Dedifferentiated amniotic fluid mesenchymal stem cell (primary cell): ENCODE results near the gene AGPAT4.

Experiments
- DNase-seq: peaks from one replicate; pipeline ENCODE4 v3.0.0-alpha.2; 2016; ENCODE audit errors: extremely low spot score

The AGPAT4 gene

DNA sequence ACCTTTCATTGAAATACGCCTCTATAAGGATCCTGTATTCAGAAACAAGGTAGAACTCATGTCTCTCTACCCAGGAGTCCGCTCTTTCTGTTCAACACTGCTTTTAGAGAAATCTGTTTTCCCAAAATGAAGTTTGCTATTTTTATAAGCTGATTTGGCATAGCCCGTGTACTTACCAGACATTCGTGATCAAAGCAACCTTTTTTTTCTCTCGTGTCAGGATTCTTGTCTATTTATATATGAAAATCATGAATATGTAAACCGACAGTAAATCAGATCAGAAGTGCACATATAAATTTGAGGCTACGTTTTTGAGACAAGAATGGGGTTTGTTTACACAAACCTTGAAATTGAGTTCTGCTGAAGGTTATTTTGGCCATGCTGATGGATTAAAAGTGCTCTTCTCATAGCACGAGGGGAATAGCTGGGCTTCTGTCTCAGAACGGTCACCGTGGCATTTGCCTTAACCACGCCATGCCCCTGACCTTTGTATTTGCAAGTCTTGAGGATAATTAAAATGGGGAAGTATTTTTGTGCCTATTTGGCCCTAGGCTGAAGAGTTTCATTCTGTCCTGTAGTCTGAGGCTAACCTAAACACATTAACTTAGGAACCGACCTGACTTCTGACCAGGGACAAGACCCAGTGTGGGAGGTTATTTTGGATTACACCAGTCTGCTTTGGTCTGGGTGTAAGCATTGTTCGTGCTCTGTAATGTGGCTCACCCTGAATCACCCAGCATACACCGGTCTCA lies 163.7 kb downstream of the AGPAT4 start:
- DNase-seq, result no peak

DNA sequence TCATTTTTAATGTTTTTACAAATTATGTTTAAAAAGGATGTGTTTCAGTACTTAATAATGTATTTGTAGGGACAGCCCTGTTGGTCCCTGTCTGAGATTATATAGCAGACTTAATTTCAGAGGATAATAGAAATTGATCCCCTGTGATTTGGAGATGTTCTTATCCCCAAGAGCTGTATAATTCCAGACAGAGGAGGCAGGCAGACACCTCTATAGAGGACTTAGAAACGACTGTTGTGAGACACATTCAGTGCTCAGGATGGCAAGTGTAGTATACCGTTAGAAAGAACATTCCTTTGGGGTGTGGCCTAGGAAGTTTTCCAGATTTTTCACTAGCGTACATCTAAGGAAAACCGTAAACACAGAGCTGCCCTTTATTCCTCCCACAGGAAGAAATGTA lies 164.5 kb downstream of the AGPAT4 start:
- no peak for DNase-seq

DNA sequence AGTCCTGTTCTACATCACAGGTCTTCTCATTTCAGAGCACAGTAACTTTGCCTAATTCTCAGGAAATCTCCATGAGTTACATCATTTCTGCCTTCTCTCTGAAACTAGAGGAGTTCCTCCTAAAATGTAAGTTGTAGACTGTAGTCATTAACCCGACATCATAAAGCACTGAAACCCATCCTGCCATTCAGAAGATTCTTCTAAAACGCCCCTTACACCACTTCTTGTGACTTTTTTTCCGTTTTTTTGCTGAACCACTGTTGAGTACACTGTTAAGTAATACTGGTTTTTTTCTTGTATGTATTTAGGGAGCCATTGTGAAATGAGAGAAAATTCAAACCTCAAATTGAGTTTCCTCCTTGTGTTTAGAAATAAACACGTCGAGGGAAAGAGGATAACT lies 164.9 kb downstream of the AGPAT4 start:
- no peak for DNase-seq

DNA sequence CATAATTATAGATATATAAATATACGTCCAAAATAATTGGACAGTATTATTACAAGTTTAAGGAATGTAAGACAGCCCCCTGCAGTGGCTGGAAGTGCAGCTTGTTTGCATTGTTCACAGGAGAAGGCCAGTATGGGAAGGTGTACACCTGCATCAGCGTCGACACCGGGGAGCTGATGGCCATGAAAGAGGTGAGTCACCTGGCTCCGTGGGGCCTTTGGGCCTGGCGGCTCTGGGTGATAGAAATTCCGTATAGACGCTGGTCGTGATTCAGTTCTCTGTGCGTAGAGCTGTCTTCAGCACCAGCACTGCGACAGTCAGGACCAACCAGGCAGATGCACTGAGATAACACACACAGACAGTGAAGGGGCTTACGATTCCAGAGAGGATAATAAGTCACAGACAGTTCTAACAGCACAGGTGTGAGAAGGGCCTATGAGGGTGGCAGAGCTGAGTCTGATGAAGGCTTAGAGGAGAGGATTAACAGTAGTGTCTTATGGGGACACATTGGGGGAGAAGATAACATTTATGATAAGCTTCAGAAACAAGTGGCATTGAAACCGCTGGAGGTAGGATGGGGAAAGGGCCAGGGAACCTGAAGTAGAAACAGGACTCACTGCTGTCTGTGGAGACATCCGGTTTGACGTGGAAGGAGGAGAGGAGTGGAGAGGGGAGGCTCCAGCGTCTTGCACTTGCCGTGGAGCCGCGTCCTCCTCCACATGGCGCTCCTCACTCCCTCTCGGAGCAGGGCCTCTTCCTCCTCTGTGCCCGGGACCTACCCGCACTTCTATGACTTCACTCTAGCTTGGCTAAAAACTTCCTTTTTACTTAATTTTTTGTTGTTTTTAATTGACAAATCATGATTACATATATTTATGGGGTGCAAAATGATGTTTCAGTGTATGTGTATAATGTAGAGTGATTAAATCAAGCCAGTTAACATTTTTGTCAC lies 165.8 kb downstream of the AGPAT4 start:
- no peak for DNase-seq

DNA sequence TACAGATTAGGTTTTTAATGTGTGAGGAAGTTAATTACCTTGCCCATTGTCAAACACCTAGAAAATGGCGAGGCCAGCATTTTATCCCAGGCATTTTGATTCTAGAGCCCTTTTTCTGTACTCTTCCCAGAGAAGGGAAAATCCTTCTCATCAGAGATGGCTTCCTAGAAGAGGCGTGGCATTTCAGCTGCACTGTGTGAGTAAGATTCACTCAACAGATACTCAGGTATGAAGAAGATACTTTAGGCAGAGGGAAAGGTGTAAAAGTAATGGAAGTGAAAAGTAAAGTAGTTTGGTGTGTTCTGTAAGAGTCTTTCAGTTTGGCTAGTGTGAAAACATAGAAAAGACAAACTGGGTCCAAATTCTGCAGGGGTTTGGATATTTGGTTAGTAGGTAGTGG lies 168.5 kb downstream of the AGPAT4 start:
- no peak for DNase-seq

DNA sequence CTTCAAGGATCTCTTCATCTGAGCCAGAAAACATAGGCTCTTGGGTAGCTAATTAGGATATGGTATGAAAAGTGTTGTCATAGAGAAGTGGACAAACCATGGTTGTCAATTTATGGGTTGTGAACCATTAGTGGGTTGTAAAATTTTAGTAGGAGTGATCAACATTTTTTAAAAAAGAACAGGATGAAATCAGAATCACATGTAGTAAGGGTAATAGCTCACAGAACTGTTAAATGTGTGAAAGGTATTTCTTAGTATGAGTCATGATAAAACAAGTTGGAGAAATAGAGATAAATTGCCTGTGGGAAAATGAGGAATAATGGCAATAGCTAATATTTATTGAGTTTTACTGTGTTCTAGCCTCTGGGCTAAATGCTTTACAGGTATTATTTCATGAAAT lies 168.9 kb downstream of the AGPAT4 start:
- DNase-seq, result no peak

DNA sequence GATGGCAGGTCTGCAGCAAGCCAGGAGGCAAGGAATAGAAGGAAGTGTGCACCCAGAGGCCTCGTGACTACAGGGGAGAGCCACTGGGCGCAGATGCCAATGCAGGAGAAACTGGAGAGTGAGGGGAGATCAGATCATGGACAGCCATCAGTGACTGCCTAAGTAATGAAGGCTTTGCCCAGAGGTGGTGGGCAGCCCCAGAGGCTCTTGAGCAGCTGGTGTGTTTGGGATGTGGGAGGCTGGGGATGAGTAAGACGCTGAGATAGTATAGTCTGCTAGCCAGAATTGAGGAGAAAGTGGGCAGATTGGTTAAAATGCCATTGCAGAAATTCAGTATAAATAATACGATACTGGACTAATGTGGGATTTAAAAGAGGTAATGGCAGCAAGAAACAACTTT lies 170.4 kb downstream of the AGPAT4 start:
- DNase-seq, result no peak

DNA sequence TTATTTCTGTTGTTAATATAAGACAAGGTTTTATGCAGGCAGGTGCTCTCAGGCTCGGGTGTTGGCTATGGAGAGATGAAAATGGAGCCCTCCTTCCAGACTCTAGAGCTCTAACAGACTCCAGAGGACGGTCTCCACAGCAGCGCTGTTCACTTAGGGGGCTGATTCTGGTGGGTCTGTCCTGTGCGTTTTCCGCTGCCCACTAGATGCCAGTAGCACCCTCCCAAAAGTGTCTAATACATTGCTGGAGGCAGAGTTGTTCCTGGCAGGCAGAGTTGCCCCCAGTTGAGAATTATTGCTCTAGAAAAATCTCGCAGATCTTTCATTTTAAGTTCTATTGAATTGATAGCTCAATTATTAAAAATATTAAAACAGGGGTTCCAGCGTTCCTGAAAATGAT lies 172.3 kb downstream of the AGPAT4 start:
- DNase-seq, result no peak

DNA sequence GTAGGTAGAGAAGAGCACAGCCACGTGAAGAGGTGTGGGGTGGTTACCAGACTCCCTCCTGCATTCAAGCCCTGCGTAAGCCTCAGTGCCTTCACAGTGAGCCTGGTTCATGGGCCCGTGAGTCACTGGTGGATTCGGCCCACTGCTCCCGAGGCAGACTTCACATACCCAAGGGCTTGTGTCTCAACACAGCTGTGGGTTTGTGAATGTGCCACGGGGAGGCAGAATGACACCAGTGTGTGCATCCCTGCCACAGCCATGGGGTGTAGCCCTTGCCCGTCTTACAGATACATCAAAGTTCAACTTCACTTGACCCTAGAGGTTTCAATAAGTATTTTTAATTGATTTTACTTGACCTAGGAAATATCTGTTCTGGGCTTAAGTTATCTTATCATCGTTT lies 173.8 kb downstream of the AGPAT4 start:
- no peak for DNase-seq

DNA sequence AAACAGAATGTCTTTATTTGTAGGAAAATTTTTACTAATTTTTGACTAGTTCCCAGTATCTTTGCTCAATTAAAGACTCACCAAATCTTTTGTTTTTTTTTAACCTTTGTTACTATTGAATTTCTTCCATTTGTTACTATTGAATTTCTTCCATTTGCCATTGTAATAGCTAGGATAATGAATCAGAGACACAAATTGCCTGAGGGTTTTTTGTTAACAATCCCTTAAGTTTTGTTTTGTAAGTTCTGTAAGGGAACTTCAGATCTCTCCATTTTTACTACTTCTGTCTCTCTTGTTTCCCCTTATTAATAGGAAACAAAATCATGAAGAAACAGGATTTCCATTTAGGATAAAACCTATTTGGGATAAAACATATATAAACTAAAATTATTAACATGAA lies 177.9 kb downstream of the AGPAT4 start:
- DNase-seq, result peak; percentile 41

DNA sequence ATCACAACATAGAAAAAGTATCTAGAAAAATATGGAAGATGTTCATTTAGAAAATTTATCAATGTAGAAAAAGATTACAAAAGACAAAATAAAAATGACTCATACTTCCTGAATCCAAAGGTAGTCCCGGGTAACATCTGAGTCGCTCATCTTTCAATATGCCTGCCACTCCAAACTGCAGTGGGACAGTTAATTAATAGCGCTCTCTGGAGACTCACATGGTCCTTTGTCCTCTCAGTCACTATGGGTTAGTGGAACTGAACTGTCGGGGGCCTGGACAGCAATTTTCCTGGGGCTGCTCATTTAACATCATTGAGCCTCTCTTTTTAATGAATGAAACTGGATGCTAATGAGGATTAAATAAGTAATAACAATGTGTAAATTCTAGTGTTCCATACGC lies 178.9 kb downstream of the AGPAT4 start:
- no peak for DNase-seq

DNA sequence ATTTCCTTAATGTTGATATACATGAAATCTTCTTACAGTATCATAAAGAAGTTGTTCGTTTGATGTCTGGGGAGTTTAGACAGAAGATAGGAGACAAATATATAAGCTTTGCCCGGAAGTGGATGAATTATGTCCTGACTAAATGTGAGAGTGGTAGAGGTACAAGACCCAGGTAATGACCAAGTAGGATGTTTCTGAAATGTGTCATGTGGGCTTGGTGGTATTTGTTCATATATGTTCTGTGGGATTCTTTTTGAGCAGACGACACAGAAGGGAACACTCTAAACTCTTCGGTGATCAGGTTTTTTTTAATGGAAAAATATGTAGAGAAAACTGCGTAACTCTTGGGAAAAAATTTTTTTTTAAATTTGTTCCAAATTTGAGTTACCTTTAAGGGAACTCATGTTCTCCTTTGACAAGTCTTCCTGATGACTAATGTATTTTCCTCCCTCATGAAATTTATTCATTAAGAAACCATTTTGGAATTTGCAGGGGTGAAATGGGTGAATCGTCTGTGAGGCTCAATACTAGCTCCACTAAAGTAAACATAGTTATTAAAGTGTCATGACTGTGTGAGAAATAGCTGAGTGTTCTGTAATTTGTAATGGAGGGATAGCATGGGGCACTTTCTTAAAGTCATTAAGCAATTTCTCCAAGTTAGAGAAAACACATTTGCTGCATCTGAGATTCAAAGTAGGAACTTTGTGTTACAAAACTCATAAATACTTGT lies 181.7 kb downstream of the AGPAT4 start:
- no peak for DNase-seq

DNA sequence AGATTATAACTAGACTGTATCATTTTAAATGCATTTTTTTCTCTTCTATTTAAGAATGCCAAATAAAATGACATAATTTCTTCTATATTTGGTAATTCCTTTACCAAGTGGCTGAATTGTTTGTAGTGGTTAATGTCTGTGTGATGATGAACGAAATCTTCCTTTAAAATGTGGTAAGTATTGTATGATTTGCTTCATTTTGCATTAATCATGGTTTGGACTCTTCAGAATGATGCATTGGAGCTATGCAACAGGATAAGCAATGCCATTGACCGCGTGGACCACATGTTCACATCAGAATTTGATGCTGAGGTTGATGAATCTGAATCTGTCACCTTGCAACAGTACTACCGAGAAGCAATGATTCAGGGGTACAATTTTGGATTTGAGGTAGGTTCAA lies 182.7 kb downstream of the AGPAT4 start:
- no peak for DNase-seq

DNA sequence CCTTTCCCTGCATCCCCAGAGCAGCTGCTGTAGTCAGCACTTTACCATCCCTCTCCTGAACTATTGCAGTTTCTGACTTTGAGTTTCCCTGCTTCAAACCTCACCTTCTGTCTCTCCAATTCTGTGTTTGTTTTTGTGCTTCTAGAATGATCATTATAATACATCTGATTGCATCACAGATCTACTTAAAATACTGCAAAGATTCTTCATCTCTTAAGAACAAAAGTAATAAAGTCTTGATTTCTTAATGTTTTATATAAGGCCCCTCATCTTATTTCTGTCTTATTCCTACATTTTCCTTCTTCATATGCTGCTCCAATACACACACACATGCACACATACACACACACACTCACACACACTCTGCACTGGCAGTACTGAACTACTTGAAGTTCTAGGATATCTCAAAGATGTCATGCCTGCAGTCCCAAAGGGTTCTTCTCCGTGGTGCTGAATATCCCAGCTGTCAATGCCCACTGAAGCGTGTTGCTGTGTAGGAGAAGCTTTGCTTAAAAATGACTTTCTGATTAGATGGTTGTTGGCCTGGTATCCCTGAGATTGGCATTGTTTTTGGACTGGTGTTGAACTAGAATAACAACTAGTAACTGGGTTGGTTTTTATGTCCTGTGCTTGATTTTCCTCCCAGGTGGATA lies 185.1 kb downstream of the AGPAT4 start:
- no peak for DNase-seq

DNA sequence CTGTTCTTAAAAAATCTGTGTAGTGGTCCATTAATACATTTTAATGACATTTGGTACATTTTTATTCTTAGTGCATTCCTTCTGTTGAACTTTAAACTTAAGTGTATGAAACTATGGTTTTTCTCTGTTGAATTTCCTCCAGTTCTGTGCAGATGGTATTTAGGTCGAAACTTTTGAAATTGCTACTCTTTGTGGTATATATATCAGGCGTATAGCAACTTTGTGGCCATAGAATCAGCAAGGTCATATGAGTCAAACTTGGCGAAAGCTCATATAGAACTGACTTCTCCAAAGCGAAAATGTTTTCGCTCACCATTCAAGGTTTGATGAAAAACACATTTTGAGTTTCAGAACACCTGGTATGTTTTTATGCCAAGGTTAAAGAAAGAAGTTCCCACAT lies 188.6 kb downstream of the AGPAT4 start:
- DNase-seq, result no peak

DNA sequence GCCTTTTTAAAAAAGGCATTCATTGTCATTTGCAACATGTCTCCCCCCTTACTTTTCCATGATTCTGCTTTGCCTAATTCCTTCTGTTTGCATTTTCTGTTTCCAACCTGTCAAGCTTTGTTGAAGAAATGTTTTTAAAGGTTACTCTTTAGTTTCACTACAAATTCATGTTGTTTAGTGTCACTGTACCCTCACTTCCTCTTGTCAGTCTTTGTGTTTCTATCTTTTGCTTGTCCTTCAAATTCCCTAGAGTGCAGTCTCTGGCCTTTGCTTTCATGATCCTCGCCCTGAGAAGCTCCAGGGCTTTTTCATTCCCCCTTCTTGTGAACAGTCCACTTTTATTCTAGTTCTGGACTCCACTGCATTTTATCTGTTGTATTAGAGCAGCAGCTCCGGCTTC lies 191.6 kb downstream of the AGPAT4 start:
- no peak for DNase-seq

DNA sequence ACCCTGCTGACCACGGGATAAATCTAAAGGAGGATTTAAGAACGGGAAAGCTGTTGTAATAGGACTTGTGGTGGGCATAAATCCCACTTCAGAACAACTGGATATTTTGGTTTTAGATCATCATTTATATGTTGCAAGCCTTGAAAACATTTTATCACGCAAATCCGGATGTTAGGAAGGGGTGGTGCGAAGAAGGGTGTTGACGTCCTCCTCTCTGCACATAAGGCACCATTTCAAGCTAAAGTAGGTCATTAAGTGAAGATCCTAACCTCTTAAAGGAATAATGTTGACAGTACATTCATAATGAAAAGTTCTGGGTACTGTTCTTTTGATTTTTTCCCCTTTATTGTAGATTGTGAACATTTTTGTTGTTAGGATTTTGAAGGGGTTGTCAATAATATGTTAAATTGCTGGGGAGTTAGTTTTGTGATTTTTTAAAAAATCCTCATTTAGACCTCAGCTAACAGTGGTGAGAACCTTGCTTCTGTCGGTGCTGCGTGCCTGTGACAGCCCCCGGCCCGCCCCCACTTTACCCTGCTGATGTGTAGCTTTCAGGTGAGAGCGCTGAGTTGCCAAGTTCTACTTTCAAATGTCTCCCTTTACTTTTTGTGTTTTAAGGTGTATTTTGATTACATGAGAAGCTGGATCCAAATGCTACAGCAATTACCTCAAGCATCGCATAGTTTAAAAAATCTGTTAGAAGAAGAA lies 193.4 kb downstream of the AGPAT4 start:
- no peak for DNase-seq
